GM21390 (cell line): ENCODE data around the gene RAC2.

Experiments
- ATAC-seq: cut with Tn5 transposase; IDR thresholded peaks from one replicate; pipeline ENCODE4 v1.9.1; 2021; ENCODE audit not compliant: unreplicated experiment

Gene RAC2

GRCh38 chr22:37244114-37244921 lies at the start of gene RAC2:
RAC2 (minus strand) TSS chr22:37244269; CDS start chr22:37244148, 121 bp downstream.
- peak; percentile 54 for ATAC-seq

- ATAC-seq: no peak
These were observed 49.1 kb upstream of the RAC2 start for GRCh38 chr22:37293172-37293571.

- ATAC-seq: no peak
These were observed 48.6 kb upstream of the RAC2 start for GRCh38 chr22:37292641-37293040.

- no peak for ATAC-seq
These were observed 47.7 kb upstream of the RAC2 start for GRCh38 chr22:37291559-37292298.

- no peak for ATAC-seq
These were observed 46.7 kb upstream of the RAC2 start for GRCh38 chr22:37290737-37291136.

- ATAC-seq: no peak
These were observed 45.2 kb upstream of the RAC2 start for GRCh38 chr22:37289156-37289735.

- no peak for ATAC-seq
These were observed 44.5 kb upstream of the RAC2 start for GRCh38 chr22:37288521-37288920.

- no peak for ATAC-seq
These were observed 43.5 kb upstream of the RAC2 start for GRCh38 chr22:37287550-37287951.

- no peak for ATAC-seq
These were observed 41.9 kb upstream of the RAC2 start for GRCh38 chr22:37285937-37286336.

- ATAC-seq: no peak
These were observed 40.8 kb upstream of the RAC2 start for GRCh38 chr22:37284805-37285355.

- ATAC-seq: no peak
These were observed 40.2 kb upstream of the RAC2 start for GRCh38 chr22:37284126-37284804.

- ATAC-seq: no peak
These were observed 39.4 kb upstream of the RAC2 start for GRCh38 chr22:37283393-37283937.

- no peak for ATAC-seq
These were observed 38.3 kb upstream of the RAC2 start, which contains the start of gene CYTH4 for GRCh38 chr22:37282385-37282677. CYTH4 (plus strand) TSS chr22:37282508; CDS start chr22:37282570, 62 bp downstream.

GRCh38 chr22:37281646-37282384 lies 37.7 kb upstream of the RAC2 start:
- ATAC-seq: no peak

GRCh38 chr22:37281195-37281594 lies 37.1 kb upstream of the RAC2 start:
- no peak for ATAC-seq

- no peak for ATAC-seq
These were observed 36.6 kb upstream of the RAC2 start for GRCh38 chr22:37280718-37281117.

GRCh38 chr22:37279331-37280181 lies 35.5 kb upstream of the RAC2 start:
- ATAC-seq: no peak

GRCh38 chr22:37278261-37278660 lies 34.2 kb upstream of the RAC2 start:
- no peak for ATAC-seq

- no peak for ATAC-seq
These were observed 33.3 kb upstream of the RAC2 start for GRCh38 chr22:37277384-37277783.
